ENCODE data around the gene CREBRF. TPM values are rescaled to one million over a fixed set of nuclear protein-coding genes. Genes with fewer than 3 reads are reported as not detected.
"Not testable (repeated sequence)": the region's sequence is repeated elsewhere in the genome, so short reads cannot be mapped to it uniquely, and the experiment has no call there.

Gene CREBRF
- polyA plus RNA-seq, 1 donor from 2014 or later: 53.6 TPM

- H3K27ac Mint-ChIP-seq: no peak overlapping the region
- no peaks in the 10 kb centered on the region for H3K9me3 Mint-ChIP-seq
- peaks cover 7 to 19% (median 17%) of the 10 kb centered on the region in 3 donors for H3K4me1 Mint-ChIP-seq
- H3K4me3 Mint-ChIP-seq: no peak overlapping the region
- H3K27me3 Mint-ChIP-seq: no peaks in the 10 kb centered on the region
- peaks cover 4% of the 10 kb centered on the region for H3K36me3 Mint-ChIP-seq
These were observed 35.8 kb downstream of the CREBRF start for GRCh38 chr5:173091981-173092380.

- Mint-ChIP-seq H3K4me3 (no peak overlapping the region), H3K4me1 (peaks cover 20 to 32% (median 31%) of the 10 kb centered on the region in 3 donors), H3K27me3 (no peaks in the 10 kb centered on the region), H3K27ac (peak overlapping the region in 1 of 3 donors; percentile 78), H3K36me3 (peaks cover 4% of the 10 kb centered on the region), H3K9me3 (no peaks in the 10 kb centered on the region)
These were observed 37.5 kb downstream of the CREBRF start for GRCh38 chr5:173093606-173094005.

GRCh38 chr5:173094012-173094661 is 38.0 kb downstream of the CREBRF start:
- peaks cover 4% of the 10 kb centered on the region for H3K36me3 Mint-ChIP-seq
- H3K9me3 Mint-ChIP-seq: no peaks in the 10 kb centered on the region
- H3K4me3 Mint-ChIP-seq: no peak overlapping the region
- H3K27ac Mint-ChIP-seq: peak overlapping the region in 1 of 3 donors; percentile 78
- no peaks in the 10 kb centered on the region for H3K27me3 Mint-ChIP-seq
- peaks cover 22 to 38% (median 33%) of the 10 kb centered on the region in 3 donors for H3K4me1 Mint-ChIP-seq

DNA sequence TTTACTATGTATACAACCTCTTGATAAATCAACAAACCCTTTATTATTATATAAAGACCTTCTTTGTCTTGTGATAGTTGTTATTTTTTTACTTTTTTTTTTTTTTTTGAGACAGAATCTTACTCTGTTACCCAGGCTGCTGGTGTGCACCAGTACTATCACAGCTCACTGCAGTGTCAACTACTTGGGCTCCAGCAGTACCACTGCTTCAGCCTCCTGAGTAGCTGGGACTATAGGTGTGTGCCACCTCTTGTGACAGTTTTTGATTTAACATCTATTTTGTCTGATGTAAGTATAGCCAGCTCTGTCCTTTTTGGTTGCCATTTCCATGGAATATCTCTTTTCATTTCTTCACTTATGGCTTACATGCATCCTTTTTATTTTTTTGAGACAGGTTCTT is 42.6 kb downstream of the CREBRF start:
- H3K27ac Mint-ChIP-seq: peak overlapping the region in 2 of 3 donors; percentile 55 to 63
- H3K36me3 Mint-ChIP-seq: peaks cover 18% of the 10 kb centered on the region
- H3K4me3 Mint-ChIP-seq: no peak overlapping the region
- H3K27me3 Mint-ChIP-seq: no peaks in the 10 kb centered on the region
- H3K4me1 Mint-ChIP-seq: peaks cover 27 to 47% (median 36%) of the 10 kb centered on the region in 3 donors
- peaks cover 0 to 4% (median 4%) of the 10 kb centered on the region in 3 donors for H3K9me3 Mint-ChIP-seq

DNA sequence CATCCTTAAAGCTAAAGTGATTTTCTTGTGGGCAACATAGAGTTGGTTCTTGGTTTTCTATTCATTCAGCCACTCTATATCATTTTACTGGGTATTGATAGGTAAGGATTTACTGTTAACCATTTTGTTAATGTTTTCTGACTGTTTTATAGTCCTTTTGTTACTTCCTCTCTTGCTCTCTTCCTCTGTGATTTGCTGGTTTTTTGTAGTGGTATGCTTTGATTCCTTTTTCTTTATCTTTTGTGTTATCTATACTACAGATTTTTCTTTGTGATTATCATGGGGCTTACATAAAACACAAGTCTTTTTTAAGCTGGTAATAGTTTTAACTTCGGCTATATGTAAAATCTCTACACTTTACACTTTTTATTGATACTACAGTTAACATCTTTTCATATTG is 43.3 kb downstream of the CREBRF start:
- H3K4me1 Mint-ChIP-seq: peaks cover 27 to 46% (median 33%) of the 10 kb centered on the region in 3 donors
- no peak overlapping the region for H3K4me3 Mint-ChIP-seq
- no peaks in the 10 kb centered on the region for H3K27me3 Mint-ChIP-seq
- H3K27ac Mint-ChIP-seq: peak overlapping the region in 1 of 3 donors; percentile 33
- H3K36me3 Mint-ChIP-seq: peaks cover 18% of the 10 kb centered on the region
- H3K9me3 Mint-ChIP-seq: peaks cover 0 to 4% (median 4%) of the 10 kb centered on the region in 3 donors

DNA sequence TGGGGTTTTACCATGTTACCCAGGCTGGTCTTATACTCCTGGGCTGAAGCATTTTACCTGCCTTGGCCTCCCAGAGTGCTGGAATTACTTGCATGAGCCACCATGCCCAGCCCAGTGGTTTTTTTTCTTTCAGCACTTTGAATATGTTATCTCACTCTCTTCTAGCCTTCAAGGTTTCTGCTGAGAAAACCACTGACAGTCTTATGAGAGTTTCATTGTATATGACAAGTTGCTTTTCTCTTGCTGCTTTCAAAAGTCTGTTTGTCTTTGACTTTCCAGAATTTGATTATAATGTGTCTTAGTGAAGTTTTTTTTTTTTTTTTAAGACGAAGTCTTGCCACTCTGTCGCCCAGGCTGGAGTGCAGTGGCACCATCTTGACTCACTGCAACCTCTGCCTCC is 45.1 kb downstream of the CREBRF start:
- peaks cover 27 to 46% (median 33%) of the 10 kb centered on the region in 3 donors for H3K4me1 Mint-ChIP-seq
- no peak overlapping the region for H3K4me3 Mint-ChIP-seq
- H3K27me3 Mint-ChIP-seq: no peaks in the 10 kb centered on the region
- peaks cover 16% of the 10 kb centered on the region for H3K36me3 Mint-ChIP-seq
- H3K9me3 Mint-ChIP-seq: peaks cover 0 to 4% (median 4%) of the 10 kb centered on the region in 3 donors
- no peak overlapping the region for H3K27ac Mint-ChIP-seq

DNA sequence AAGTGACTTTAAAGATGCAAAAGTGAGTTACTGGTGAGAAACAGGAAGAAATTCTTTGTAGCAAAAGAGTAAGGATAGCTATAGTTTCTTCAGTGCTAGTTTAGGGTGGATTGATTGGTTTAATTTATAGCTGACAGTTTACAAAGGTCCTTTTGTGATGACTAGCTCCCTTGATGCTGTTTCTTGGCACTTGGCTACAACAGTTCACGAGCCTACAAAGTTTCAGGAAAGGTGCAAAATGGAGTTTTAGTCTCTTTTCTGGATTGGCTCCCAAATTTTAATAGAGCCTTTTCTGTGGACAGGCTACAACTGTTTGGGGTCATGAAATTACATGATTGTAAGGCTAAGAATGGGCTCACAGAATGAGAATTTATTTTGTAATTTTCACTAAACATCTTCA is 47.3 kb downstream of the CREBRF start:
- H3K4me3 Mint-ChIP-seq: no peak overlapping the region
- peaks cover 12 to 30% (median 17%) of the 10 kb centered on the region in 3 donors for H3K4me1 Mint-ChIP-seq
- H3K27ac Mint-ChIP-seq: no peak overlapping the region
- H3K36me3 Mint-ChIP-seq: peaks cover 16% of the 10 kb centered on the region
- H3K27me3 Mint-ChIP-seq: no peaks in the 10 kb centered on the region
- H3K9me3 Mint-ChIP-seq: peaks cover 0 to 4% (median 4%) of the 10 kb centered on the region in 3 donors

- Mint-ChIP-seq H3K27me3 (no peaks in the 10 kb centered on the region), H3K36me3 (peaks cover 2% of the 10 kb centered on the region), H3K4me3 (no peak overlapping the region), H3K4me1 (peaks cover 0 to 4% (median 2%) of the 10 kb centered on the region in 3 donors), H3K9me3 (no peaks in the 10 kb centered on the region), H3K27ac (no peak overlapping the region)
These were observed 52.8 kb downstream of the CREBRF start for GRCh38 chr5:173108914-173109313.

DNA sequence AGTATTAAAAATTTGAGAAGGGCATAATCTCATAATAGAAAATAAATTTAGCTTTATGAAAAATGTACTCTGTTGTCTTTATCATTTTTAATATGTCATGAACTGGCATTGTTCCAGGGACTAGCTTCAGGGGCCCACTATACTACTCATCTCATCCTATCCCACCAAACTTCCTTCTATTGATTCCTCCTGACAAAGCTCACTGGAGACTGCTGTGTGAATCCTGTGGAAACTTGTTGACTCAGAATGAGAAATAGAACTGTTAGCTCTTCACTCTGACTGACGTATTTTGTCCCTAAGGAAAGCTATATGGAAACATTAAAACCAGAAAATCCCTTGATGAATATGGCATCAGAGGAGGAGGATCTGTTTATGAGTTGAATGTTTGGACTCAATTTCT is 58.4 kb downstream of the CREBRF start:
- H3K27me3 Mint-ChIP-seq: no peaks in the 10 kb centered on the region
- peaks cover 25% of the 10 kb centered on the region for H3K36me3 Mint-ChIP-seq
- H3K27ac Mint-ChIP-seq: no peak overlapping the region
- peaks cover 0 to 2% (median 2%) of the 10 kb centered on the region in 3 donors for H3K9me3 Mint-ChIP-seq
- peaks cover 0 to 18% (median 6%) of the 10 kb centered on the region in 3 donors for H3K4me1 Mint-ChIP-seq
- H3K4me3 Mint-ChIP-seq: no peak overlapping the region

GRCh38 chr5:173119719-173120118 is 63.6 kb downstream of the CREBRF start:
- H3K4me1 Mint-ChIP-seq: peaks cover 2 to 12% (median 2%) of the 10 kb centered on the region in 3 donors
- H3K4me3 Mint-ChIP-seq: no peak overlapping the region
- H3K9me3 Mint-ChIP-seq: peaks cover 2 to 4% (median 2%) of the 10 kb centered on the region in 3 donors
- no peaks in the 10 kb centered on the region for H3K27me3 Mint-ChIP-seq
- peaks cover 41% of the 10 kb centered on the region for H3K36me3 Mint-ChIP-seq
- H3K27ac Mint-ChIP-seq: no peak overlapping the region

DNA sequence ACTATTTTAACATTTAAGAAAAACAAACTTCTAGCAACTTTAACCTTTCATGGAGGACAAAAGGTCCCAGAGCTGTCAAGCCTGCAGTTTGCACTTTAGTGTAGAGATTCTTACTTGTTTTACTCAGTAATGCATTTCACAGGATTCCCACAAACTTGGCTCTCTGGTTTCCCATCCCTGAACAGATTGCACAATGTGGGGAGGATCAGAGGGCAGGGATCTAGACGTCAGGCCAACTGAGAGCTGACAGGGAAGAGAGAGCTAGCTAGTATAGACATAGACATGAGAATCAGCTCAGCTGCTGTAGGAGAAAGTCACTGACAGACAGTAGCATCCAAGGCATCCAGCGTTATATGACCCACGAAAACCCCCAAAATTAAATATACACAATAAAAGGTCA is 67.3 kb downstream of the CREBRF start:
- H3K4me1 Mint-ChIP-seq: peaks cover 0 to 2% (median 0%) of the 10 kb centered on the region in 3 donors

DNA sequence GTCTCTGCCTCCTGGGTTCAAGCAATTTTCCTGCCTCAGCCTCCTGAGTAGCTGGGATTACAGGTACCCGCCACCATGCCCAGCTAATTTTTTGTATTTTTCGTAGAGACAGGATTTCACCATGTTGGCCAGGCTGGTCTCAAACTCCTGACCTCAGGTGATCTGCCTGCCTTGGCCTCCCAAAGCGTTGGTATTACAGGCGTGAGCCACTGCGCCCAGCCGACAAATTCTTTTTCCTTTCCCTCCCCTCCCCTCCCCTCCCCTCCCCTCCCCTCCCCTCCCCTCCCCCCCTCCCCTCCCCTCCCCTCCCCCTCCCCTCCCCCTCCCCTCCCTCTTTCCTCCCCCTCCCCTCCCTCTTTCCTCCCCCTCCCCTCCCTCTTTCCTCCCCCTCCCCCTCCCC is 76.0 kb downstream of the CREBRF start:
- H3K4me3 Mint-ChIP-seq, H3K4me1 Mint-ChIP-seq, H3K27ac Mint-ChIP-seq, H3K36me3 Mint-ChIP-seq, H3K9me3 Mint-ChIP-seq, H3K27me3 Mint-ChIP-seq: not testable (repeated sequence)

More for the DNA sequence above, 67.3 kb downstream of the CREBRF start:
- H3K36me3 Mint-ChIP-seq: peaks cover 27% of the 10 kb centered on the region
- no peak overlapping the region for H3K27ac Mint-ChIP-seq
- no peak overlapping the region for H3K4me3 Mint-ChIP-seq
- H3K27me3 Mint-ChIP-seq: no peaks in the 10 kb centered on the region
- peaks cover 2 to 4% (median 2%) of the 10 kb centered on the region in 3 donors for H3K9me3 Mint-ChIP-seq

DNA sequence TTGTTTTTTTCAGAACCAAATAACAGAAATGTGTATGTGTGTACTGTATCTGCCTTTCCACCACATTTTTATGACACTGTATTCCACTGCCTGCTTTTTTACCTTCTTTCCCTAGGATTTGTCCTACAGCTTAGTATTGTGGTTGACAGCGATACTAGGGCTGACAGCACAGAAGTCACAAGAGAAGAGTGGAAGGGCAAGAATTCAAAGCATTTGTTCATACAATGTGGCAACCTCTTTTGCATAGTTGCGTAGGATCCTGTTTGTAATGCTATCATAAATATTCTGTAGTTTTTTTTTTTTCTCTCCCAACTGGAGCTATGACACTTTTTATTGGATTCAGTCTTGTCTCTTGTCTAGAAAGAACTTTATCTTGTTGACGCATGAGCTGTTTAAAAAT is 82.6 kb downstream of the CREBRF start:
- Mint-ChIP-seq H3K27me3 (no peaks in the 10 kb centered on the region), H3K9me3 (no peaks in the 10 kb centered on the region), H3K4me3 (no peak overlapping the region), H3K27ac (peak overlapping the region in 1 of 3 donors; percentile 88), H3K4me1 (no peaks in the 10 kb centered on the region), H3K36me3 (no peaks in the 10 kb centered on the region)

DNA sequence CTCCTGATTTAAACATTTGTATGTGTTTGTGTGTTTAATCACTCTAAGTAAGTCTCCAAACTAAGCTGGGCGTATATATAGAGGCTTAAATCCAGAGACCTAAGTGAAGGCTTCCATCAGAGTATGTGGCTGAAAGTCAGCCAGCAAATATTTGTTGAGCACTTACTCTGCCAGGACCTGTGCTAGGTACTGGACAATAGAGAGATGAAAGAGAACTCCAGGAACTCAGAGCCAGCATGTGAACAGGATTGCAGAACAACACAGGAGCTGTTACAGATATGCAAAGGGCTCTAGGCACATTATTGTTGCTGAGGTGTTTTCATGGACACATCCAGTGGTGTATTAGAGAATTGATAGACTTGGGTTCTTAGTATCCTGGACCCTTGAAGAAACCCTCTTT is 83.5 kb downstream of the CREBRF start:
- peaks cover 0 to 1% (median 0%) of the 10 kb centered on the region in 3 donors for H3K9me3 Mint-ChIP-seq
- H3K36me3 Mint-ChIP-seq: no peaks in the 10 kb centered on the region
- no peaks in the 10 kb centered on the region for H3K27me3 Mint-ChIP-seq
- peak overlapping the region in 1 of 3 donors; percentile 88 for H3K27ac Mint-ChIP-seq
- H3K4me3 Mint-ChIP-seq: peak overlapping the region in 1 of 4 donors; percentile 63
- H3K4me1 Mint-ChIP-seq: peaks cover 0 to 6% (median 3%) of the 10 kb centered on the region in 3 donors

- H3K36me3 Mint-ChIP-seq: no peaks in the 10 kb centered on the region
- H3K4me1 Mint-ChIP-seq: peaks cover 5 to 10% (median 10%) of the 10 kb centered on the region in 3 donors
- H3K27me3 Mint-ChIP-seq: no peaks in the 10 kb centered on the region
- H3K4me3 Mint-ChIP-seq: peak overlapping the region in 1 of 4 donors; percentile 77
- H3K27ac Mint-ChIP-seq: peak overlapping the region in 1 of 3 donors; percentile 88
- H3K9me3 Mint-ChIP-seq: peaks cover 0 to 1% (median 0%) of the 10 kb centered on the region in 3 donors
These were observed 84.6 kb downstream of the CREBRF start for GRCh38 chr5:173140769-173141168.

DNA sequence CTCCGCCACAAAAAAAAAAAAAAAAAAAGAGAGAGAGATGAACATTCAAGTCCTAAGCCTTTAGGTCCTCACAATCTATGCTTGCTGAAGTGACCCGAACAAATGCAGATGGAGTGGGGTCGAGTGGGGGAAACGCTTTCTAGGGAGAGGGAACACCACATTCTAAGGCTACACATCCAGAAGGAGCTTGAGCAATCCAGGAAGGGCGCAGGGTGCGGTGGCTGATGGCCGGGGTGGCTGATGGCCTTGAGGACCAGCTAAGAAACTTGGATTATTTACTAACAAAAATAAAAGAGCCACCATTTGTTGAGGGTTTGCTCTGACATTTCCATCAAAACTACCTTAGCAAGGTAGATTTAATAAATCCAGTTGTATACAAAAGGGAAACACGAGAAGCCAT is 87.4 kb downstream of the CREBRF start:
- H3K36me3 Mint-ChIP-seq: peaks cover under 1% of the 10 kb centered on the region
- peak overlapping the region in 2 of 3 donors; percentile 64 to 97 for H3K27ac Mint-ChIP-seq
- H3K27me3 Mint-ChIP-seq: no peaks in the 10 kb centered on the region
- peak overlapping the region in 2 of 4 donors; percentile 43 to 67 for H3K4me3 Mint-ChIP-seq
- H3K9me3 Mint-ChIP-seq: peaks cover 0 to 1% (median 0%) of the 10 kb centered on the region in 3 donors
- peaks cover 7 to 15% (median 14%) of the 10 kb centered on the region in 3 donors for H3K4me1 Mint-ChIP-seq
